CD4-positive, alpha-beta T cell treated with Interleukin-4 for 1 hour (primary cell): ENCODE measurements around the gene MYO10.
A peak's percentile ranks its signal among the peaks of the same experiment; 100 is the strongest.

ENCODE experiments used
- DNase-seq, 2 donors: peaks; one replicate each; pipeline ENCODE4 v3.0.0-alpha.2; 2020 to 2022

MYO10 gene

GRCh38 chr5:16807547-16807864 is 128.6 kb downstream of the MYO10 start:
- DNase-seq: no peak

GRCh38 chr5:16806711-16807546 is 129.2 kb downstream of the MYO10 start:
- no peak for DNase-seq

GRCh38 chr5:16805486-16805885 is 130.6 kb downstream of the MYO10 start:
- DNase-seq: no peak

GRCh38 chr5:16803831-16804230 is 132.3 kb downstream of the MYO10 start:
- DNase-seq: no peak

GRCh38 chr5:16800477-16800876 is 135.6 kb downstream of the MYO10 start:
- DNase-seq: no peak

- DNase-seq: no peak
Observed at GRCh38 chr5:16799796-16800195, 136.3 kb downstream of the MYO10 start.

- DNase-seq: no peak
Observed at GRCh38 chr5:16797951-16798350, 138.1 kb downstream of the MYO10 start.

- DNase-seq: no peak
Observed at GRCh38 chr5:16794269-16794913, 141.7 kb downstream of the MYO10 start.

GRCh38 chr5:16792598-16793275 is 143.4 kb downstream of the MYO10 start:
- DNase-seq: no peak

GRCh38 chr5:16791904-16792597 is 144.0 kb downstream of the MYO10 start:
- no peak for DNase-seq

- peak in 1 of 2 donors; percentile 28 for DNase-seq
Observed at GRCh38 chr5:16791036-16791705, 144.9 kb downstream of the MYO10 start.

- no peak for DNase-seq
Observed at GRCh38 chr5:16788957-16789356, 147.1 kb downstream of the MYO10 start.

GRCh38 chr5:16787278-16787677 is 148.8 kb downstream of the MYO10 start:
- DNase-seq: no peak

GRCh38 chr5:16784843-16785791 is 151.0 kb downstream of the MYO10 start:
- DNase-seq: no peak

- DNase-seq: no peak
Observed at GRCh38 chr5:16784088-16784487, 152.0 kb downstream of the MYO10 start.

- DNase-seq: no peak
Observed at GRCh38 chr5:16781828-16782626, 154.1 kb downstream of the MYO10 start.

- DNase-seq: no peak
Observed at GRCh38 chr5:16780325-16780724, 155.8 kb downstream of the MYO10 start.

GRCh38 chr5:16777432-16777831 is 158.7 kb downstream of the MYO10 start:
- no peak for DNase-seq

GRCh38 chr5:16776611-16777251 is 159.4 kb downstream of the MYO10 start:
- DNase-seq: no peak

- DNase-seq: no peak
Observed at GRCh38 chr5:16774806-16775205, 161.3 kb downstream of the MYO10 start.
